Measurements from ENCODE around the gene PRR29. TPM values are rescaled to one million over a fixed set of nuclear protein-coding genes. Genes with fewer than 3 reads are reported as not detected.

PRR29 gene
- polyA plus RNA-seq, 1 donor from 2014 or later = 2.8 TPM

- no peaks in the 10 kb centered on the region for H3K9me2 ChIP-seq (ENCODE audit: insufficient read depth, low read length)
- H2AFZ ChIP-seq (ENCODE audit: low read depth, low read length) = no peak overlapping the region
- H3K27me3 ChIP-seq (ENCODE audit: insufficient read depth, low read depth, low read length) = no peaks in the 10 kb centered on the region
- H3K9ac ChIP-seq (ENCODE audit: low read length) = no peak overlapping the region
- H3K4me2 ChIP-seq (ENCODE audit: low read length) = no peak overlapping the region
- no peaks in the 10 kb centered on the region for H3K9me3 ChIP-seq (ENCODE audit: low read length)
- H3F3A ChIP-seq (ENCODE audit: insufficient read depth, low read length, poor library complexity, severe bottlenecking) = no peaks in the 10 kb centered on the region
- TF ChIP-seq SMC3 (conservative IDR thresholded peaks at IDR 0.05; ENCODE audit: poor library complexity) = peak; percentile 57
- peak; percentile 72 for TF ChIP-seq CTCF (IDR thresholded peaks at IDR 0.05; ENCODE audit: poor library complexity, severe bottlenecking)
- TF ChIP-seq RAD21 (conservative IDR thresholded peaks at IDR 0.05) = peak; percentile 43
- no peak for TF ChIP-seq MXI1 (conservative IDR thresholded peaks at IDR 0.05; ENCODE audit: poor library complexity, severe bottlenecking)
- no peak overlapping the region for H3K27ac ChIP-seq (ENCODE audit: low read length)
- no peaks in the 10 kb centered on the region for H4K20me1 ChIP-seq (ENCODE audit: insufficient read depth)
- H3K79me2 ChIP-seq (replicated peaks; ENCODE audit: insufficient read depth, low read length) = no peaks in the 10 kb centered on the region
- H3K4me3 ChIP-seq (ENCODE audit: low read length) = no peak overlapping the region
- no peaks in the 10 kb centered on the region for H3K36me3 ChIP-seq (ENCODE audit: insufficient read depth, low read length)
Observed at GRCh38 chr17:64025732-64026294, 27.7 kb downstream of the PRR29 start.

GRCh38 chr17:64028874-64029464 is 30.8 kb downstream of the PRR29 start:
- Histone ChIP-seq H3K9ac (ENCODE audit: low read length) (no peak overlapping the region), H3K4me3 (ENCODE audit: low read length) (no peak overlapping the region), H4K20me1 (ENCODE audit: insufficient read depth) (no peaks in the 10 kb centered on the region), H3K9me3 (ENCODE audit: low read length) (no peaks in the 10 kb centered on the region), H2AFZ (ENCODE audit: low read depth, low read length) (no peak overlapping the region), H3F3A (ENCODE audit: insufficient read depth, low read length, poor library complexity, severe bottlenecking) (no peaks in the 10 kb centered on the region), H3K4me2 (ENCODE audit: low read length) (no peak overlapping the region), H3K9me2 (ENCODE audit: insufficient read depth, low read length) (no peaks in the 10 kb centered on the region), H3K36me3 (ENCODE audit: insufficient read depth, low read length) (no peaks in the 10 kb centered on the region), H3K79me2 (replicated peaks; ENCODE audit: insufficient read depth, low read length) (no peaks in the 10 kb centered on the region), H3K27ac (ENCODE audit: low read length) (no peak overlapping the region), H3K27me3 (ENCODE audit: insufficient read depth, low read depth, low read length) (no peaks in the 10 kb centered on the region)
- TF ChIP-seq SMC3 (conservative IDR thresholded peaks at IDR 0.05; ENCODE audit: poor library complexity) = peak; percentile 76
- no peak for TF ChIP-seq EP300 (conservative IDR thresholded peaks at IDR 0.05; ENCODE audit: poor library complexity, severe bottlenecking)
- peak; percentile 69 for TF ChIP-seq CTCF (IDR thresholded peaks at IDR 0.05; ENCODE audit: poor library complexity, severe bottlenecking)
- TF ChIP-seq RAD21 (conservative IDR thresholded peaks at IDR 0.05) = peak; percentile 58

GRCh38 chr17:64032081-64032480 is 33.9 kb downstream of the PRR29 start:
- H3K9me3 ChIP-seq (ENCODE audit: low read length) = no peaks in the 10 kb centered on the region
- TF ChIP-seq EZH2 (IDR thresholded peaks at IDR 0.05; ENCODE audit: borderline replicate concordance, insufficient read depth, low read length, poor library complexity, severe bottlenecking) = no peak
- TF ChIP-seq MXI1 (conservative IDR thresholded peaks at IDR 0.05; ENCODE audit: poor library complexity, severe bottlenecking) = no peak
- no peak for TF ChIP-seq CTCF (IDR thresholded peaks at IDR 0.05; ENCODE audit: poor library complexity, severe bottlenecking)
- TF ChIP-seq EP300 (conservative IDR thresholded peaks at IDR 0.05; ENCODE audit: poor library complexity, severe bottlenecking) = no peak
- no peak for TF ChIP-seq SMC3 (conservative IDR thresholded peaks at IDR 0.05; ENCODE audit: poor library complexity)
- H3K36me3 ChIP-seq (ENCODE audit: insufficient read depth, low read length) = no peaks in the 10 kb centered on the region
- no peak overlapping the region for H2AFZ ChIP-seq (ENCODE audit: low read depth, low read length)
- H3K27ac ChIP-seq (ENCODE audit: low read length) = no peak overlapping the region
- no peaks in the 10 kb centered on the region for H3K79me2 ChIP-seq (replicated peaks; ENCODE audit: insufficient read depth, low read length)
- H4K20me1 ChIP-seq (ENCODE audit: insufficient read depth) = no peaks in the 10 kb centered on the region
- no peak overlapping the region for H3K4me3 ChIP-seq (ENCODE audit: low read length)
- H3K9ac ChIP-seq (ENCODE audit: low read length) = no peak overlapping the region
- no peaks in the 10 kb centered on the region for H3F3A ChIP-seq (ENCODE audit: insufficient read depth, low read length, poor library complexity, severe bottlenecking)
- no peaks in the 10 kb centered on the region for H3K27me3 ChIP-seq (ENCODE audit: insufficient read depth, low read depth, low read length)
- H3K4me2 ChIP-seq (ENCODE audit: low read length) = no peak overlapping the region
- H3K9me2 ChIP-seq (ENCODE audit: insufficient read depth, low read length) = no peaks in the 10 kb centered on the region
